HL-60/S4 treated with retinoic acid at 250 ng/mL for 4 days and 3 days (cell line): ENCODE measurements around the gene NUP62.

Experiments used
- in situ Hi-C: fragments of 300-500 bp; cut with MboI; formaldehyde crosslinking; loops from 2 replicates; pipeline ENCODE4 v1.7.0; 2022; ENCODE audit warnings: low sequenced_read_pairs

Gene NUP62

GRCh38 chr19:49907745-49908446 is 21.4 kb downstream of the NUP62 start:
- in situ Hi-C loops, result no loop called here

GRCh38 chr19:49906879-49907564 is 22.3 kb downstream of the NUP62 start:
- in situ Hi-C loops, result no loop called here

GRCh38 chr19:49904136-49904535 is 25.2 kb downstream of the NUP62 start:
- in situ Hi-C loops, result no loop called here

GRCh38 chr19:49896863-49897621 is 32.3 kb downstream of the NUP62 start, which contains the start of gene IL4I1:
TSS of gene IL4I1 (minus strand) at chr19:49896887. CDS start at chr19:49896160, 727 bp downstream.
- in situ Hi-C loops, result no loop called here

- in situ Hi-C loops, result no loop called here
Observed at GRCh38 chr19:49895566-49896297, 33.6 kb downstream of the NUP62 start.

- in situ Hi-C loops, result no loop called here
Observed at GRCh38 chr19:49894879-49895565, 34.3 kb downstream of the NUP62 start.

GRCh38 chr19:49894011-49894664 is 35.2 kb downstream of the NUP62 start:
- in situ Hi-C loops, result no loop called here

GRCh38 chr19:49892716-49893115 is 36.6 kb downstream of the NUP62 start:
- in situ Hi-C loops, result no loop called here

GRCh38 chr19:49891393-49891792 is 37.9 kb downstream of the NUP62 start:
- in situ Hi-C loops, result no loop called here

GRCh38 chr19:49890349-49891311 is 38.7 kb downstream of the NUP62 start:
- in situ Hi-C loops, result no loop called here

GRCh38 chr19:49889687-49890348 is 39.5 kb downstream of the NUP62 start:
- in situ Hi-C loops, result no loop called here

GRCh38 chr19:49889038-49889686 is 40.1 kb downstream of the NUP62 start:
- in situ Hi-C loops, result no loop called here

- in situ Hi-C loops, result no loop called here
Observed at GRCh38 chr19:49888510-49888824, 40.8 kb downstream of the NUP62 start.

GRCh38 chr19:49887665-49888509 is 41.4 kb downstream of the NUP62 start:
- in situ Hi-C loops, result no loop called here

- in situ Hi-C loops, result no loop called here
Observed at GRCh38 chr19:49887037-49887664, 42.2 kb downstream of the NUP62 start.

- in situ Hi-C loops, result no loop called here
Observed at GRCh38 chr19:49884760-49885159, 44.5 kb downstream of the NUP62 start.

GRCh38 chr19:49884109-49884508 is 45.2 kb downstream of the NUP62 start:
- in situ Hi-C loops, result no loop called here
